PFSK-1 (cell line): ENCODE results near the gene INSM1.

Experiments used
- FOXP2 ChIP-seq: optimal IDR thresholded peaks from 2 replicates; pipeline ENCODE3; 2011; ENCODE audit warnings: borderline replicate concordance, control low read depth, inconsistent platforms; ENCODE audit not compliant: insufficient read depth; ENCODE audit errors: extremely low read length, extremely low read depth
- POLR2AphosphoS5 ChIP-seq: IDR thresholded peaks from 2 replicates; pipeline ENCODE4 v1.6.1; 2012; ENCODE audit warnings: low read depth, mild to moderate bottlenecking, control low read depth, low read length, moderate library complexity
- SIN3A ChIP-seq: IDR thresholded peaks from 2 replicates; pipeline ENCODE4 v1.6.1; 2012; ENCODE audit warnings: mild to moderate bottlenecking, low read length, moderate library complexity, borderline replicate concordance; ENCODE audit not compliant: insufficient read depth
- TAF1 ChIP-seq: IDR thresholded peaks from 2 replicates; pipeline ENCODE4 v1.6.1; 2012; ENCODE audit warnings: low read length, control low read depth, borderline replicate concordance; ENCODE audit not compliant: insufficient read depth
- TF ChIP-seq, protein P1 (sequence below), 2 experiments: IDR thresholded peaks; 2 replicates each; pipeline versions ENCODE4 v1.6.1 to v1.8.0; 2011 to 2012; ENCODE audit warnings: low read depth in 2 of 2, low read length in 2 of 2, control low read depth in 1 of 2, inconsistent platforms in 1 of 2, mild to moderate bottlenecking in 1 of 2, moderate library complexity in 1 of 2; ENCODE audit not compliant: insufficient read depth in 1 of 2

INSM1 gene

DNA sequence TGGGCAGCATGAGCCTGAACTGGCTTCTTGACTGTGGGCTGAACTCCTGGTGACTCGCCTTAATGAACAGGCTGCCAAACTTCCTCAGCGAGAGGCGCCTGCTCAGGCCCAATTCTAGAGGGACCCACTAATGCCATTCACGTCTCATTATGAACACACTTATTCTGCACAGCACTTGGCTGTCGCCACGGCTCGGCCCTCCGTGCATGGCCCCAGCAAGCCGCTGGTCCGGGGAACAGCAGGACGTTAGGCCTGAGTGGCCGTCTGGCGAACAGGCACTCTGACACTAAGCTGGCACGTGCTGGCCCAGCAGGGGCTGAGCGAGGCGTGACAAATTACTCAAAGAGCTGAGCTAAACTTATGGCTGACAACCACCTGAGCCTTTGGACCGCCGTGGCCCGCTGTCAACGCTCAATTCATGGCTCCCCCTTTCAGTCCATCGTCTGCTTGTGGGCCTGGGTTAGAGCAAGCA, 45.9 kb downstream of the INSM1 start:
- no peak for TF ChIP-seq POLR2AphosphoS5
- no peak for TF ChIP-seq FOXP2
- no peak for TF ChIP-seq SIN3A
- TF ChIP-seq TAF1 = no peak
- TF ChIP-seq, protein P1, sequence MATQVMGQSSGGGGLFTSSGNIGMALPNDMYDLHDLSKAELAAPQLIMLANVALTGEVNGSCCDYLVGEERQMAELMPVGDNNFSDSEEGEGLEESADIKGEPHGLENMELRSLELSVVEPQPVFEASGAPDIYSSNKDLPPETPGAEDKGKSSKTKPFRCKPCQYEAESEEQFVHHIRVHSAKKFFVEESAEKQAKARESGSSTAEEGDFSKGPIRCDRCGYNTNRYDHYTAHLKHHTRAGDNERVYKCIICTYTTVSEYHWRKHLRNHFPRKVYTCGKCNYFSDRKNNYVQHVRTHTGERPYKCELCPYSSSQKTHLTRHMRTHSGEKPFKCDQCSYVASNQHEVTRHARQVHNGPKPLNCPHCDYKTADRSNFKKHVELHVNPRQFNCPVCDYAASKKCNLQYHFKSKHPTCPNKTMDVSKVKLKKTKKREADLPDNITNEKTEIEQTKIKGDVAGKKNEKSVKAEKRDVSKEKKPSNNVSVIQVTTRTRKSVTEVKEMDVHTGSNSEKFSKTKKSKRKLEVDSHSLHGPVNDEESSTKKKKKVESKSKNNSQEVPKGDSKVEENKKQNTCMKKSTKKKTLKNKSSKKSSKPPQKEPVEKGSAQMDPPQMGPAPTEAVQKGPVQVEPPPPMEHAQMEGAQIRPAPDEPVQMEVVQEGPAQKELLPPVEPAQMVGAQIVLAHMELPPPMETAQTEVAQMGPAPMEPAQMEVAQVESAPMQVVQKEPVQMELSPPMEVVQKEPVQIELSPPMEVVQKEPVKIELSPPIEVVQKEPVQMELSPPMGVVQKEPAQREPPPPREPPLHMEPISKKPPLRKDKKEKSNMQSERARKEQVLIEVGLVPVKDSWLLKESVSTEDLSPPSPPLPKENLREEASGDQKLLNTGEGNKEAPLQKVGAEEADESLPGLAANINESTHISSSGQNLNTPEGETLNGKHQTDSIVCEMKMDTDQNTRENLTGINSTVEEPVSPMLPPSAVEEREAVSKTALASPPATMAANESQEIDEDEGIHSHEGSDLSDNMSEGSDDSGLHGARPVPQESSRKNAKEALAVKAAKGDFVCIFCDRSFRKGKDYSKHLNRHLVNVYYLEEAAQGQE (IDR thresholded peaks at IDR 0.05; ENCODE audit: insufficient read depth in 1 of 2, low read depth in 2 of 2, low read length in 2 of 2) = no peak

DNA sequence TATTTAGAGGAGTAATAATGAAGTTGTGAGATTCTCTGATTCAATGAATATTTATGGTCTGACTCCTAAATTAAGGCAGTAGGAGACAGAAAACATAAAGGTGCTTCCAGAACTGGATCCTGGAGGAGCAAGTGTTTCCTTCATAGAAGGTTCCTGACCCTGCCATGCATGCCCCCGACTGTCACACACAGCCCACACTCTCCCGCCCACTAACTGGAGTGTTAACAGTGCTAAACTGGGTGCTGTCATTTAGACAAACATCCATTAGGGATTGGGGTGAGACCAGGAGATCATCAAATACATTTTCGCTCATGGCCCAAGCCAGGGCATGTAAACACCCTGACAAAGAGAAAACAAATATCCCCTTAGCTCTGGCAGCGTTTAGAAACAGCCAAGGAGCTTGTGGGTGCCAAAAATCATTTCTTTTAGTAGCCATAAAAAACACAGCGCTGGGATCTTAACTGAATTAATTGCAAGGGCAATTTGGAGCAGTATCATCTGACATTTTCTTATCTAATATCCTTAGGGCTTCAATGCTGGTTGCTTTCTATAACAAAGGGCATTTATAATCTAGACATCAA, 46.8 kb downstream of the INSM1 start:
- no peak for TF ChIP-seq TAF1

DNA sequence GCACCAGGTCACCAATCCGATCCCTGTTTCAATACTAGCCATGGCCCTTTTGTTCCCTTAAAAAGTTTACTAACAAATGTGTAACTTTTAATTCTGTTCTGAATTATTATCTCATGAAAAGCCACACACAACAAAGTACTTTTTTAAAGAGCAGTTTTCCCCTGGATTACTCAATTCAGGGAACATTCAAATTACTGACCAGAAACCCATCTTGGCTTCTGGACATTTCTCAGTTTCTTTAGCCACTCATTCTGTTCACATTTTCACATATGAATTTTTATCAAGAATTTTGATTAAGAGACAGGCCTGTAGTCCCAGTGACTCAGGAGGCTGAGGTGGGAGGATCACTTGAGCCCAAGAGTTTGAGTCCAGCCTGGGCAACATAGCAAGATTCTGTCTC, 47.4 kb downstream of the INSM1 start:
- TF ChIP-seq SIN3A (no peak), FOXP2 (no peak), TAF1 (no peak), POLR2AphosphoS5 (no peak)
- TF ChIP-seq, protein P1 (IDR thresholded peaks at IDR 0.05; ENCODE audit: insufficient read depth in 1 of 2, low read depth in 2 of 2, low read length in 2 of 2) = no peak

DNA sequence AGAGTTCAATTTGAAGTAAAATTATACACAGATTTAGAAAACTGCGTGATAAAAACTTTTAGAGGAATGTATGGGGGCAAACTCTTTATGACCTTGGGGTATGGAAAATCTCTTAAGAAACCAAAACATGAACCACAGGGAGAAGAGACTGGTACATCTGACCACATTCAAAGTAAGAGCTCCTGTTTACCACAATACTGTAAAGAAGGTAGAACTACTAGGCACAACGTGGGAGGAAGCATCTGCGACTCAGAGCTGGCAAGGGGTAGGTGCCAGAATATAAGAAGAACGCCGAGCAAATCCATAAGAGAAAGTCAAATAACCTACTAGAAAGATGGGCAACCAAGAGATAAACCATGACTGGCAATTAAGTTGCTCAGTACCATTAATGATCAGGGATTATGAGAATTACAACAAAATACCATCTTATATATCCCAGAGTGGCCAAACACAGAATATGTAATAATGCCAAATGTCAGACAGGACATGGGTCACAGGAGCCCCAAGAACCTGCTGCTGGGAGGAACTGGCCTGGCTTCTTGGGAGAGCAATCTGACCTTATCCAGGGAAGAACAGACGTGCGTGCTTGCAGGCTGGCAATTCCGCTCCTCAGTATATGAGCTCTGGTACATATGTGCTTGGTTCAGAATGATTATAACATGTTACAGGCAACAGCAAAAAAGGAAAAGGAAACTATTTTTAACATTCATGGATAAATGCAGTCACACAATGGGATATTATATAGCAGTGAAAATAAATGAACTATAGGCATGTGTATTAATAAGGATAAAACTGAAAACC, 50.2 kb downstream of the INSM1 start:
- no peak for TF ChIP-seq SIN3A
- no peak for TF ChIP-seq POLR2AphosphoS5
- TF ChIP-seq, protein P1 (IDR thresholded peaks at IDR 0.05; ENCODE audit: insufficient read depth in 1 of 2, low read depth in 2 of 2, low read length in 2 of 2) = no peak
- TF ChIP-seq FOXP2 = no peak
- TF ChIP-seq TAF1 = no peak
